SK-N-SH treated with all-trans-retinoic acid at 6 μM for 48 hours (cell line): Measurements from ENCODE around the gene GRHL3.

Experiments used
- ATAC-seq: fragments of 200-7000 bp; cut with Tn5 transposase; 3 replicates; pipeline ENCODE4 v1.9.1; 2020; ENCODE audit warnings: mild to moderate bottlenecking, moderate library complexity
- ARNTL ChIP-seq: fragments of 450-650 bp; formaldehyde crosslinking; IDR thresholded peaks from 2 replicates; pipeline ENCODE4 v1.5.0; 2020; ENCODE audit warnings: low read depth, mild to moderate bottlenecking, moderate library complexity, borderline replicate concordance
- BACH2 ChIP-seq: fragments of 250-450 bp; sonication (Bioruptor Pico); IDR thresholded peaks from 2 replicates; pipeline ENCODE4 v1.9.0; 2021; ENCODE audit warnings: mild to moderate bottlenecking, borderline replicate concordance
- CREB5 ChIP-seq: fragments of 250-450 bp; sonication (Bioruptor Pico); IDR thresholded peaks from 2 replicates; pipeline ENCODE4 v1.5.1; 2020; ENCODE audit warnings: low read depth, mild to moderate bottlenecking, moderate library complexity
- CSDC2 ChIP-seq: fragments of 250-450 bp; sonication (Bioruptor Pico); IDR thresholded peaks from 2 replicates; pipeline ENCODE4 v1.5.0; 2020; ENCODE audit warnings: mild to moderate bottlenecking, moderate library complexity
- ESRRG ChIP-seq: fragments of 250-450 bp; sonication (Bioruptor Pico); IDR thresholded peaks from 2 replicates; pipeline ENCODE4 v1.6.1; 2021; ENCODE audit warnings: mild to moderate bottlenecking
- GLIS3 ChIP-seq: fragments of 250-450 bp; sonication (Bioruptor Pico); IDR thresholded peaks from 2 replicates; pipeline ENCODE4 v1.5.0; 2020; ENCODE audit warnings: mild to moderate bottlenecking, moderate library complexity
- ISL1 ChIP-seq: fragments of 250-450 bp; sonication (Bioruptor Pico); IDR thresholded peaks from 2 replicates; pipeline ENCODE4 v2.1.2; 2022; ENCODE audit warnings: mild to moderate bottlenecking, moderate library complexity
- OSR1 ChIP-seq: fragments of 250-450 bp; sonication (Bioruptor Pico); IDR thresholded peaks from 2 replicates; pipeline ENCODE4 v1.8.0; 2022; ENCODE audit warnings: moderate library complexity, mild to moderate bottlenecking, inconsistent platforms
- POU6F1 ChIP-seq: fragments of 250-450 bp; sonication (Bioruptor Pico); IDR thresholded peaks from 2 replicates; pipeline ENCODE4 v1.8.0; 2021; ENCODE audit warnings: low read depth, mild to moderate bottlenecking, moderate library complexity, borderline replicate concordance
- PPARA ChIP-seq: fragments of 250-450 bp; sonication (Bioruptor Pico); IDR thresholded peaks from 2 replicates; pipeline ENCODE4 v1.5.0; 2020; ENCODE audit warnings: mild to moderate bottlenecking, borderline replicate concordance
- RARB ChIP-seq: fragments of 250-450 bp; sonication (Bioruptor Pico); IDR thresholded peaks from 2 replicates; pipeline ENCODE4 v1.8.0; 2021; ENCODE audit warnings: mild to moderate bottlenecking, moderate library complexity
- SNAI2 ChIP-seq: fragments of 250-450 bp; sonication (Bioruptor Pico); IDR thresholded peaks from 2 replicates; pipeline ENCODE4 v1.5.0; 2020; ENCODE audit warnings: mild to moderate bottlenecking, moderate library complexity
- TCF4 ChIP-seq: fragments of 250-450 bp; sonication (Bioruptor Pico); IDR thresholded peaks from 2 replicates; pipeline ENCODE4 v1.8.0; 2021; ENCODE audit warnings: mild to moderate bottlenecking, moderate library complexity, borderline replicate concordance
- TOX ChIP-seq: fragments of 250-450 bp; sonication (Bioruptor Pico); IDR thresholded peaks from 2 replicates; pipeline ENCODE4 v1.8.0; 2021; ENCODE audit warnings: mild to moderate bottlenecking, moderate library complexity, borderline replicate concordance
- TSHZ2 ChIP-seq: fragments of 250-450 bp; sonication (Bioruptor Pico); IDR thresholded peaks from 2 replicates; pipeline ENCODE4 v1.5.0; 2020; ENCODE audit warnings: mild to moderate bottlenecking, moderate library complexity
- ZFP3 ChIP-seq: fragments of 250-450 bp; sonication (Bioruptor Pico); IDR thresholded peaks from 2 replicates; pipeline ENCODE4 v1.5.0; 2020; ENCODE audit warnings: mild to moderate bottlenecking, moderate library complexity
- ZFP30 ChIP-seq: fragments of 450-650 bp; formaldehyde crosslinking; IDR thresholded peaks from 2 replicates; pipeline ENCODE4 v1.5.0; 2022; ENCODE audit warnings: mild to moderate bottlenecking, moderate library complexity
- ZNF70 ChIP-seq: fragments of 450-650 bp; formaldehyde crosslinking; IDR thresholded peaks from 2 replicates; pipeline ENCODE4 v1.5.0; 2020; ENCODE audit warnings: mild to moderate bottlenecking, moderate library complexity
- ZNF8 ChIP-seq: fragments of 450-650 bp; formaldehyde crosslinking; IDR thresholded peaks from 2 replicates; pipeline ENCODE4 v1.5.0; 2020; ENCODE audit warnings: mild to moderate bottlenecking, moderate library complexity

The GRHL3 gene

GRCh38 chr1:24308365-24309015 lies 10.7 kb upstream of the GRHL3 start:
- peak; percentile 81 for ATAC-seq
- TF ChIP-seq TSHZ2 (CRISPR knock-in tag) (no peak), ZNF8 (CRISPR knock-in tag) (no peak), PPARA (no peak), TCF4 (CRISPR knock-in tag) (no peak), ZNF70 (CRISPR knock-in tag) (no peak), BACH2 (CRISPR knock-in tag) (no peak), ZFP3 (CRISPR knock-in tag) (no peak), RARB (no peak), TOX (CRISPR knock-in tag) (no peak), ZFP30 (CRISPR knock-in tag) (no peak), CREB5 (CRISPR knock-in tag) (no peak)

GRCh38 chr1:24309762-24310485 lies 9.2 kb upstream of the GRHL3 start:
- TF ChIP-seq POU6F1 (no peak), CSDC2 (CRISPR knock-in tag) (no peak), ARNTL (CRISPR knock-in tag) (no peak), ZFP30 (CRISPR knock-in tag) (no peak), TCF4 (CRISPR knock-in tag) (no peak), OSR1 (no peak), ESRRG (CRISPR knock-in tag) (no peak), ZNF8 (CRISPR knock-in tag) (no peak), TOX (CRISPR knock-in tag) (no peak), ISL1 (CRISPR knock-in tag) (no peak), SNAI2 (CRISPR knock-in tag) (no peak), TSHZ2 (CRISPR knock-in tag) (no peak), GLIS3 (CRISPR knock-in tag) (no peak)
- ATAC-seq: no peak

- TF ChIP-seq PPARA: no peak
- no peak for TF ChIP-seq ZNF8 (CRISPR knock-in tag)
- no peak for TF ChIP-seq ZFP3 (CRISPR knock-in tag)
- TF ChIP-seq POU6F1: no peak
- TF ChIP-seq TSHZ2 (CRISPR knock-in tag): no peak
- TF ChIP-seq ESRRG (CRISPR knock-in tag): no peak
- ATAC-seq: no peak
Observed at GRCh38 chr1:24311234-24311633, 7.9 kb upstream of the GRHL3 start.
